ENCODE measurements around the gene CPSF4L.
"Not testable (repeated sequence)": the region's sequence is repeated elsewhere in the genome, so short reads cannot be mapped to it uniquely, and the experiment has no call there.

CPSF4L gene

GRCh38 chr17:73268582-73269328 is 7.1 kb upstream of the CPSF4L start:
- DNase-seq (ENCODE audit: low spot score) = no peak

- DNase-seq (ENCODE audit: low spot score) = peak; percentile 92
Observed at GRCh38 chr17:73267648-73268537, 6.2 kb upstream of the CPSF4L start.

- no peak for DNase-seq (ENCODE audit: low spot score)
Observed at GRCh38 chr17:73266796-73267195, 5.1 kb upstream of the CPSF4L start.

- no peak for DNase-seq (ENCODE audit: low spot score)
Observed at GRCh38 chr17:73265646-73266640, 4.3 kb upstream of the CPSF4L start.

- DNase-seq (ENCODE audit: low spot score) = not testable (repeated sequence)
Observed at GRCh38 chr17:73264448-73264847, 2.8 kb upstream of the CPSF4L start.

GRCh38 chr17:73262676-73263642 is 1.3 kb upstream of the CPSF4L start:
- no peak for DNase-seq (ENCODE audit: low spot score)

- peak; percentile 84 for DNase-seq (ENCODE audit: low spot score)
Observed at GRCh38 chr17:73261952-73262675, 434 bp upstream of the CPSF4L start.

- DNase-seq (ENCODE audit: low spot score) = no peak
Observed at GRCh38 chr17:73257516-73257915, 4.2 kb downstream of the CPSF4L start.

GRCh38 chr17:73256220-73256619 is 5.5 kb downstream of the CPSF4L start:
- DNase-seq (ENCODE audit: low spot score) = no peak

GRCh38 chr17:73255671-73256181 is 6.0 kb downstream of the CPSF4L start:
- DNase-seq (ENCODE audit: low spot score) = peak; percentile 60

GRCh38 chr17:73251871-73252270 is 9.8 kb downstream of the CPSF4L start:
- no peak for DNase-seq (ENCODE audit: low spot score)

GRCh38 chr17:73250851-73251640 is 10.6 kb downstream of the CPSF4L start:
- no peak for DNase-seq (ENCODE audit: low spot score)

GRCh38 chr17:73249700-73250099 is 12.0 kb downstream of the CPSF4L start:
- DNase-seq (ENCODE audit: low spot score) = no peak

GRCh38 chr17:73248532-73248931 is 13.1 kb downstream of the CPSF4L start:
- no peak for DNase-seq (ENCODE audit: low spot score)

- DNase-seq (ENCODE audit: low spot score) = no peak
Observed at GRCh38 chr17:73247726-73248125, 14.0 kb downstream of the CPSF4L start.

GRCh38 chr17:73240561-73240960 is 21.1 kb downstream of the CPSF4L start:
- no peak for DNase-seq (ENCODE audit: low spot score)

- no peak for DNase-seq (ENCODE audit: low spot score)
Observed at GRCh38 chr17:73237714-73238113, 24.0 kb downstream of the CPSF4L start.

GRCh38 chr17:73234736-73235135 is 26.9 kb downstream of the CPSF4L start:
- no peak for DNase-seq (ENCODE audit: low spot score)

All from globus pallidus (tissue), 1 donor.